Urothelium cell line (cell line): ENCODE results near the gene TDP1.

Experiments used
- DNase-seq: peaks from one replicate; pipeline ENCODE4 v3.0.0; 2011; ENCODE audit warnings: low spot score, mixed read lengths
- FAIRE-seq: peaks from 2 replicates; lab custom pipeline; 2011; peaks lifted over from hg19 to GRCh38; lab: Jason Lieb, UNC

The TDP1 gene

DNA sequence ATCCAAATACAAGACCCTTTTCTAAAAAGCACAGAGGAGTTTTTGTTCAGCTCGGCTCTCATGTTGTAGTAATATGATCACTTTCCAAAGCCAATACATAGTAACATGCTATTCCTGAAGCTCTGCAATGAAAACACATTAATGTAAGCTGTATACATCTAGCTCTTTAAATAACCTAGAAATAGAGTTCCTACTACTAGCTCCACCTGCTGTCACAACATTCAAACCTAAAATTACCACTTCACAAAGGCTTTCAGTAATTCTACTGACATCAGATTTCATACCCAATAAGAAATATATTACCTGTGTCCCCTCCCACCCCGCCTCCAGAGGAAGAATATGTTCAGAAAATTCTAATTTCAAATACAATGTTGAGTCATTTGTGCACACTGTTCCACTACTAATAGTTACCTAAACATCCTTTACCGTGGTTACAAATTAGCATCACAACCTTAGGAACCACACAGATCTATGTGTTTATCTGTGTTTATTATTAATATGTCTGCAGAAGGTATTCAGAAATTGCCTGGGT is 19.0 kb upstream of the TDP1 start:
- DNase-seq = no peak

DNA sequence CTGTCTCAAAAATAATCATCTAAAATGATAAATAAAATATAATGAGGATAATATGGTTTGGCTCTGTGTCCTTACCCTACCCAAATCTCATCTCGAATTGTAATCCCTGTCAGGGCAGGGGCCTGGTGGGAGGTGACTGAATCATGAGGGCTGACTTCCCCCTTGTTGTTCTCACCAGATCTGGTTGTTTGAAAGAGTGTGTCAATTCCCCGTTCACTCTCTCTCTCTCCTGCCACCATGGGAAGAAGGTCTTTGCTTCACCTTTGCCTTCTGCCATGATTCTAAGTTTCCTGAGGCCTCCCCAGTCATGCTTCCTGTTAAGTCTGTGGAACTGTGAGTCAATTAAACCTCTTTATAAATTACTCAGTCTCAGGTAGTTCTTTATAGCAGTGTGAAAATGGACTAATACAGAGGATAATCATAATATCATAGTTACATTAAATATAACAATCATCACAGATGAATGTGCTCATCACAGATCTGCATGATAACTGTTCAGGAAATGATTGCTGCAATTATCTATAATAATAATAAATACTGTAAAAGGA is 13.8 kb upstream of the TDP1 start:
- no peak for DNase-seq
- no peak for FAIRE-seq

More for the DNA sequence above, 19.0 kb upstream of the TDP1 start:
- no peak for FAIRE-seq

DNA sequence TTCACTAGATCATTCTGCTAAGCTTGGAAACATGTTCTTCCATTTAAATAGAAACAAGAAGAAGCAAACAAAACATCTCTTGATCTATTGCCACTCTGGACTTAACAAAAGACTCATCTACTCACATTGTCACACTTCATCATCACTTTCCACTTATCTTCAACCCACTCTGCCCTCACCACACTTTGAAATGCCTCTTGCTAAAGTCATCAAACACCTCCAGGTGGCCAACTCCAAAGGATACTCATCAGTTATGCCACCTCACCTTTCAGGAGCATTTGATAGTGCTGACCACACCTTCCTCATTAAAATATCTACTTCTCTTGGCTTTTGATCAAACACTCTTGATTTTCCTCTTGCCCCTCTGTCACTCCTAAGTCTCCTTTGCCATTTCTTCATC is 8.4 kb upstream of the TDP1 start:
- no peak for DNase-seq

DNA sequence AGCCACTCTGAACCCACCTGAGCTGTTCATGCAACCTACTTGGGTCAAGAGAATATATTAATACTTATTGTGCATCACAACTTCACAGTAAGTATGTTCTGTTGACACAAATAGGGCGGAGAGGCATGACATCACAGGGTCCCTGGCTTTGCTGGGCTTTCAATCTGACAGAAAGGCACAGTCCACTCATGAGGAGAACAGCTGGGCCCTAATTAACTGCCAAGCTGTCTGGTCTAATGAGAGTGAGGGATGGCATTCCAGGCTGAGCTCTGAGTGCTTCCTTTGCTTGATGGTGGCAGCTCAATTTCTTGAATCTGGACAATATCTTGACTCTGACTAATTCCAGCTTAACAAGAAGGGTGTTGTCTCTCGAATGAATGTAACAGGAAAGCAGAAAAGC is 3.2 kb upstream of the TDP1 start:
- DNase-seq (no peak), FAIRE-seq (no peak)

More for the DNA sequence above, 8.4 kb upstream of the TDP1 start:
- FAIRE-seq = no peak

DNA sequence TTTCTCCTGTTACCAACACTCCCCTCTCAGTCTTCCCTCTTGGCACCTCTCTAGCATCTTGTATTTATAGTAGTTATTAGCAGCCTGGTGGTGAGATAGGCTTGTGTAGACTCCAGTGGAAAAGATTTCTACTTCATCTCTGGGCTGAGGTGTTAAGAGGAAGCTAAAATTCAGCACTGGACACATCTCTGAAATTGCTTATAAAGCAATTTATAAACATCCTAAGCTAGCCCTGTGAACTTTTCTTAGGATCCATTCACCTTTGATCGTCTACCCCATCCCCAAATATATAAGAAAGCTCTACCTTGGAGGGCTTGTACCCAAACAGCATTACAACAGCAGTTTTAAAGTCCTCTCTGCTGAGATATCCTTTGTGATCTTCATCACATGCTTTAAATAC is 2.1 kb upstream of the TDP1 start:
- FAIRE-seq = no peak
- no peak for DNase-seq

DNA sequence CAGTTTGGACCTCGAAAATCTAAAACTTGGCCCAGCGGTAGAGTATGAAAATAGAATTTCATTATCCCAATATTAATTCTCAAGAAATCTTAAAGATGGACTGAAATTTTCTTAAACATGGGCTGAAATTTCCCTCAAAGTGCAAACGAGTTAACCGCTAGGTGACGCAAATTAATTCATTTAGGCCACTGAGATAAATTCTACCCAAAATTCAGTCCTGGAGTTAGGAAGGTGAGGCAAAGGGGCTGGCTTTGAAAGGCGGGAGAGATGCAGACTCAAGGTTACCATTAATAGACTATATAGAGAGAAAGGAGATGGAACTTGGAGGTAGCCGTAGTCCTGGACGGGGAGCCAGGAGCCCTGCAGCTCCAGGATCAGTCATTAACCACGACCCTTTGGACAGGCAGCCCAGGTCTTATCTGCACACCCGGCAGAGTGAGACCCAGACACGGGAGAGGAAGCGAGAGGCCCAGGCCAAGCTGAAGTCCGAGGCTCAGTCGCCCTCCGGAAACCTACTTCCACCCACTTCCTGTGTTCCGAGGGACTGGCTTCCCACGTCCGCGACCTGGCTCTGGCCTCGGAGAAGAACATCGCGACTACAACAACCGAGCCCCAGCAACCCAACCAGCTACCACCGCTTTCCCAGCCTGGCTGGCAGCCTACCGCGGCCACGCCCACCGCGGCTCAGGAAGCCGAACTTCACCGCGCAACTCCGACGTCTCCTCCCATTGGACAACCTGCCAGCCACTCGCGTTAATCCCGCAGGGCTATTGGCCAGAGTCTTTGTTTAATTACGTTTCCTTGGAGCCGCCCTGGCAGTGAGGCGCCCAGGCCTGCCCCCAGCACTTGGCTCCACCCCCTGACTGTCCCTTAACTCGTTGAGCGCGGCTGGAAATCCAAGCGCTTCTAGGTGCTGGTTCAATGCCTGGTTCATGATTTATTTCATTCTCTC is 1.4 kb upstream of the TDP1 start, which contains the start of gene EFCAB11:
Gene EFCAB11, minus strand, starts transcription at position 661 of the 952 bp plus-strand sequence. Its CDS starts 70 bp downstream, at position 591.
- FAIRE-seq (peak; percentile 80), DNase-seq (peak; percentile 90)

DNA sequence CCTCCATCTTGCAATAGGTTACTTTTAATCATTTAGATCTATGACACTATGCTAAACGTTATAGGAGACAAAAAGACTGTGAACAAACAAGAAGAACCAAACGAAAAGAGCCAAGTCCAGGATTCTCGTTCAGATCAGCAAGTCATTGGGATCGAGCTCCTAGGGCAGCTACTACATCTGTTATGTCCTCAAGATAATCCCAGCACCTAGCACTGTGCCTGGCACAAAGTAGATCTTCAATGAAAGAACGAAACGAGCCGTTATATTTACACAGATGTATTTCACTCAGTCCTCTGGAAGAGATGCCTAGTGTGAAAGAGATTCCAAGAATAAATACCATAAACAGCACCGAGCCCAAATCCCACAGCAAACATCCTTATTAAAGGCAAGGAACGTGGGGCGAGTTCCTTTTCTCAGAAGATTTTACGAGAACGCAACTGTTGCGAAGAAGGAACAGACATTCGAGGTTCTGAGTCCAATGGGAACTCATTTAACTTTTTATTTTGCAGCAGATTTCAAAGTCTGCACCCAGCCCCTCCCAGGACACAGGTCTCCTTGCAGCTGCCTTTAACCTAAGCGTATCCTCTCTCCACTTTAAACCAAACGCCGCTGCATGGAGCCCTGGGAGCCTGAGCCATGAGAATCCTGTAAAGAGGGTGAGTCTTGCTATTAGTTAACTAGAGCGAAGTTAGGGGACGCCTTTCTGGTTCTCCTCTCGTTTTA is 544 bp upstream of the TDP1 start:
- no peak for DNase-seq
- no peak for FAIRE-seq

DNA sequence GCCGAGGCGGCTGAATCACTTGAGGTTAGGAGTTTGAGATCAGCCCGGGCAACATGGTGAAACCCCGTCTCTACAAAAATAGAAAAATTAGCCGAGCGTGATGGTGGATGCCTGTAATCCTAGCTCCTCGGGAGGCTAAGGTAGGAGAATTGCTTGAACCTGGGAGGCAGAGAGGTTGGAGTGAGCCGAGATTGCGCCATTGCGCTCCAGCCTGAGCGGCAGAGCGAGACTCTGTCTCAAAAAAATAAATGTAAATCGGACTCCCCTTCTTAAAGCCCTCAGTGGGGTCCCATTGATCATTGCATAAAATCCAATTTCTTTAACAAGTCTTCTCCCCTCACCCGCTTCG is 908 bp downstream of the TDP1 start:
- FAIRE-seq (no peak), DNase-seq (no peak)

DNA sequence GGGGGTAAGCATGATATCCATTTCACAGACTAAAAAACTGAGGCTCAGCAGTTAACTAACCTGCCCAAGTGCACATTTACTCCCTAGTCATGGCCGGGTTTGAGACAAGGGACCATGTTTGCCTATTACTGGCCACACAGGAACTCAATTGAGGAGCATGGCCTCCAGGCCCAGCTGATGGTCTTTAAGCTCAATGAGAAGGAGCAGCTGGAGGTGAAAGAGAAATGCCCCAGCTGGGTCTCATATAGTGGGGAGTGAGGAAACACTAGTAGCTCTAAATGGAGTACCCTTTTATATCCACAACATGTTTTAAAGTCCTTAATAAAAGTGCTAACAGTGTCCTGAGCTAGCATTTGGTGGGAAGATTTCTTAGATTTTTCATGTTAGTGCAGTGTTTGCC is 1.6 kb downstream of the TDP1 start:
- DNase-seq (no peak), FAIRE-seq (no peak)

DNA sequence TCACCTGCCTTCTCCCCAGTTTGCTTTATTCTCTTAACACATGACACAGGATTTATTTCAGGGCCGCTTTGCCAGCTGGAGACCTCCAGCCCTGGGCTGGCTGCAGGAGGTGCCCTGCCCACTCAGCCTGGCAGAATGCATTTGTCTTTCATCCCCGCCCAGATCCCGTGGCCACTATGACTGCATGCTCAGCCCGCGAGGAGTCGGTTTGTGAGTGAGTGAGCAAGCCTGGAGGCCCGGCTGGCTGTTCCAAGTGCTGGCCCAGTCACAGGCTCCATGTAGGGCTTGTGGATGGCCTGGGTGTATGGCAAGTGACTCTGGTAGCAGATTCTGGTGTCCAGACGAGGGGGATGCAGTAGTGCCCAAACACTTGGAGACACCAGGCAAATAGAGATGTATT is 2.1 kb downstream of the TDP1 start:
- no peak for FAIRE-seq
- DNase-seq = no peak

DNA sequence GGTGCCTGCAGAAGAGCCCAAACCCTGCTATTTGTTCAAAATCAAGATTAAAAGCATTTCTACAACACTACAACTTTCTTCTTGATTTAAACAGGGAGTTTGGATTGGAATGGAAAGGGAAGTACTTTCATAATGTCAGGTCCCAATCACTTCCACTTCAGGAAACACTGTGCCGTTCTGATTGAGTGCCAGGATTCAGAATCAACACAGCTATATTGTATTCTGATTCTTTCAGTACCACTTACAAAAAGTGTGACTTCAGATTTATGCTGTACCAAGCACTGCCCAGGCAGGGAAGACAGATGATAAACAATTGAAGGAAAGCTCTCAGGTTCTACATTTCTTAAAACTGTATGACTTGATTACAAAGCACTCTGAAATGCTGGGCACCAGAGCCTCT is 3.2 kb downstream of the TDP1 start:
- no peak for DNase-seq
- no peak for FAIRE-seq

DNA sequence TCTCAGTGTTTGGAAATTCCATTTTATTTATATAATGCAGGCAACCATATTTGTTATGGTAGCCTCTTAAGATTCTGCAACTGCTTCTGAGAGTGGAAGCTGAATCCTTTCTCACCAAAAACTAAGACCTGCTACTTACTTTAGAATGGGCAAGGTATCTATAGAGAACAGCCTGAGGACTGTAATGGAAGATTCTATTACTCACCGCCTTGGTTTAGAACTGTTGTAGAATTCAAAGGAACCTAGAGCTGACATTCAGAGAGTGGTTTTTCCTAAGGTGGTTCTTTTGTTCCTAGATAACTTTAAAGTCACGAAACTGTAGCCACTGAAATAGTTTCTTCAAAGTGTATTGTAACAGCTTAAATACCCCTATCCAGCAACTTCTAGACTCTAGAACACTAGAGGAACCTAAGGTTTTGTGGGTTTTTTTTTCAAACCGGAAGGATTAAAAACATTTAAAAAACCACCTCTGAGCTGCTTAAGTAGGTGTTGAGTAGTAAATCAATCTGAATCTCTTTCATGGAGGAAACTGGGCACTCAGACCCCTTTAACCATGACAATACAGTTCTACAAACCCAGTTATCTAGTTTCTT is 4.2 kb downstream of the TDP1 start:
- FAIRE-seq (no peak), DNase-seq (no peak)

DNA sequence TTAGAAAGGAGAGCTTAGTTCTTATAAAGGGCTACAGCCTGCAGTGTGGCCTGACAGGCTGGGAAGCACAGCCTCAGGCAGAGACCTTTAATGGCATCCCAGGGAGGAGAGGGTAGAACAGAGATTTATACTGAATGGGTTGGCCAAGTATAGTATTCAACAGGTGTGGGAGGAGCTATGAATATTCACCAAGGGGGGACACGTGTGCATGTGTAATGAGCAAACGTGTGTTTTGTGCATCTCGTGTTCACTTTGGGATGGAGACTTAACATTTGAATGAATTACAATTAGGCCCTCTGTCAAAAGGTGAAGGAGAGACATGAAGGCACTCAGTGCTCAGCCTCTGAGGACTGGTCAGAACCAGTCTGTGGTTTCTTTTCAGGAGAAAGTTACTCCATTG is 5.2 kb downstream of the TDP1 start:
- DNase-seq (no peak), FAIRE-seq (no peak)

DNA sequence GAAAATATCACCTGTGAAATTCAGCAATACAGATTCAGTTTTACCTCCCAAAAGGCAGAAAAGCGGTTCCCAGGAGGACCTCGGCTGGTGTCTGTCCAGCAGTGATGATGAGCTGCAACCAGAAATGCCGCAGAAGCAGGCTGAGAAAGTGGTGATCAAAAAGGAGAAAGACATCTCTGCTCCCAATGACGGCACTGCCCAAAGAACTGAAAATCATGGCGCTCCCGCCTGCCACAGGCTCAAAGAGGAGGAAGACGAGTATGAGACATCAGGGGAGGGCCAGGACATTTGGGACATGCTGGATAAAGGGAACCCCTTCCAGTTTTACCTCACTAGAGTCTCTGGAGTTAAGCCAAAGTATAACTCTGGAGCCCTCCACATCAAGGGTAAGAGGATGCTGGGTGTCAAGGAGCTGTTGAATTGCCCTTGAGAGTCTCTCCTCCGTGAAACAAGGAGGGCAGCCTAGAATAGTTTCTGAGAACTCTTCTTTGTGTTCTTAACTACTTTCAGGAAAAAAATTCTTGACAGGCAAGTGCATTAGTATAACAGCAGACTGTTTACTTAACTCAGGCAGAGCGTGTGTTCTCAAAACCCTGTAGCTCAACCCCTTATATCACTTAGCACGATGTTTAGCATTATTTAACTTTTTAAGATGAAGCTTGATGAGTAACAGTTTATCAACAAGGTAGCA is 7.7 kb downstream of the TDP1 start:
- DNase-seq (no peak), FAIRE-seq (no peak)

DNA sequence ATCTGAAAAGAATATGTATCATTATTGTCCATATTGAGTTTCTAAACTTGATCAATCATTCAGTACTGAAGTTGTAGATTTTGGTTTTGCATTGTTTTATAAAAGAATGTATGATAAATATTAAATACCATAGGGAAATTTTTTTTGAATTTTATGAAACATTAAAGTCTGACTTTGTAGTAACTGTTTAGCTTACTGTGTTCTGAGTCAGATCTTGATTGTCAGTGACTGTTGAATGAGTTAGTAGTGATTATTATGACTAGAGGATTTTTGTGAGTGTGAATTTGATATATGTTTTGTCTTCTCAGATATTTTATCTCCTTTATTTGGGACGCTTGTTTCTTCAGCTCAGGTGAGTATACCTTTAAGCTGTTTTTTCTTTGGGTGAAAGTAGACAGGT is 10.1 kb downstream of the TDP1 start:
- FAIRE-seq = no peak
- no peak for DNase-seq

DNA sequence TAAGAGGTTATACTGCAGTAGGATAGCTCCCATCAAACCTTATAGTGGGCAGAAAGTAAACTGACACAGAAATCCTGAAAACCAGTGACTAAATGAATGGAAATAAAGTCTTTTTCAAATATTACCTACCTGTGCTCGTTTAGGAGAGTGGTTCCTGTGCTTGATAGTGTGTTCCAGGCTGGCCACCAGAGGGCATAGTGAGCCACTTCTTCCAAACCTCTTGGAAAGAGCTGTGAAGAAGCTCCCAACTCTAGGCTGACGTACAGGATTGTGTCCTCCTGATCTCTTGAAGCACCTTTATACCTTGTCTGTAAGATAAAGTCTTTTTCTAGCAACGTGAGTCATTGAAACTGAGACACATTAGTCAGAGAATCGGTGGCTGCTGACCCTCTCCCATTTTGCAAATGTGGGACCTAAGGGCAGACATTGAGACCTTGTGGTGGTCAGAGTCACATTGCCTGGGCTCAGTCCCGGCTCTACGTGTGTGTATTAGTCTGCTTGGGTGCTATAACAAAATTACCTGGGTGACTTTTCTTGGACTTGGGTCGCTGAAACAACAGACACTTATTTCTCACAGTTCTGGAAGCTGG is 17.6 kb downstream of the TDP1 start:
- FAIRE-seq (no peak), DNase-seq (peak; percentile 44)

DNA sequence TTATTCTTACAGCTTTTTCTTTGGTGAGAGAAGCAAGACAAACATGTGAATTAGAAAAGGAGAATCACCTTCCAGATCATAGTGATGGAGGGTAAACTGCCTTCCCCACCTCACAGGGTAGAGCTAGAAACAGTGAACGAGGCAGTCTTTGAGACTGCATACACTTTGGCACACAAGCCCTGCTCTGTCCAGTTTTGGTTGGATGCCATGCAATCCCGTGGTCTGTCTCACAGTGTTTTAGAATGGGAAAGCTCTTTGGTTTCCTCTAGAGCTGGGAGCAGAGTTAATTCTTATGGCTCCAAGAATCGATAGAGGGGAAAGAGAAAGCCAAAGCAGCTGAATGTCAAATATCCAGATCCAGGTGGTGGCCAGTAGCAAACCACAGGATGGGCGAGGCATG is 21.9 kb downstream of the TDP1 start:
- FAIRE-seq (no peak), DNase-seq (no peak)

DNA sequence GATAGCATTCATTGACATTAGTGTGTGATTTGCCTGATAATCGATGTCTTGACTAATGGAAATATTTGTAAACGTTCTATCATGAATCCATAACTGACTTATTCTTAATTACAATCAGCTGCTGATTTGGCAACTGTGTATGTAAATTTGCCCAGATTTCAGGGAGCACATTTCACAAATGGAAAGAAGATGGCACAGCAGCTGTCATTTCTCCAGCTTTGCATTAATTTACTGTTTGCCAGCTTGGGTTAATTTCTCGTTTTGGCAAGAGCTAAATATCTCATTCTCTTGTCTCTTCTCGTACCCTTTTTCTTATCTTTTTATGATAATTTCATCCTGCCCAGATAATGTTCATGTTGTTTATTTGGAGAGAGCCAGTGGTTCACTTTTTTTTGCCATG is 22.9 kb downstream of the TDP1 start:
- no peak for FAIRE-seq
- DNase-seq = no peak

DNA sequence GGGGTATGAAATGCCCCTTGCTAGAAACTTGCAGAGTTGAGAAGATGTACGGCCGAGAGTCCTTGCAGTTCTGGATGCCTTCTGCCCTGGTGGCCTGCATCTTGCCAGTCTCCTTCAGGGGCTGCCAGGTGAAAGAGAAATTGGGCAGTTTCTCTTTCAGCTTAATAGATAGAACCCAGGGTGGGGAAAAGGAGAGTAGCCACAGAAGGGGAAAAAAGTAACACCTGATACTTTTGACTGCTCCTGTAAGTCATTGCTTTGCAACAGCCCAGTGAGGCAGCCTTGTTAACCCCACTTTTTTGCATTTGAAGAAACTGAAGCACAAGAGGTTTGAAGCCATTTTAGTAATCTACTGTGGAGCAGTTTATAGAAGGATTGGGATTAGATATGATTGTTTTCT is 27.6 kb downstream of the TDP1 start:
- DNase-seq (no peak), FAIRE-seq (no peak)

DNA sequence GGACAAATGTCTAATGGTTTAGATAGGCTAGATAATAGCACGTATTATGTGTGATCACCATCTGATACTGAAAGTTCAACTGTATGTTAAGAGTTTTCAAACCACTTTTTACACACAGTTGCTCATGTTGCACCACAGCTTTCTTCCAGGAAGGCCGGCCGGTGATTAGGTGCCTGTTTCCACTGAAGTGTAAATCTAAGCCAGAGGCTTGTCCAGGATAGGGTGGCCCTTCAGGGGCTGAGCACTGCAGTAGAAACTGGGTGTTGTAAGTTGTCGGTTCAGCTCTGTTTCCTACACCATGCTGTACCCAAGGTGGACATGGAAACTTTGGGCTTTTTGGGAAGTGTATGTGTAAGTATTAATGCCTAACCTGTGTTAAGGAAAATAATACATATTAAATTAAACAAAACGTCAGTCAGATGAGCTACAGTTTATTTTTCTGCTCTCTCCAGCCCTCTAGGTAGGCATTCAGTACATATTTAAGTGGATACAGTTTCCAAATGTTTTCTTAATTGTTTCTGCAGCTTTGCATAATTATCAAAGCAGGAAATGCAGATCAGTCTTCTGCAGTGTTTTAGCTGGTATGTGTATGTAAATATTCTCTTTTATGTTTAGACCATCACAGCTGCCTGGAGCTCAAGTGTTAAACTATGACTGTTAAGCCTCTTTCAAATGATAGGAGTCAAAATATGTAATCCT is 30.9 kb downstream of the TDP1 start:
- DNase-seq = no peak
- FAIRE-seq = no peak
